Esophagus squamous epithelium (tissue), 4 donors: Measurements from ENCODE around the gene UBE2R2.

Experiments used
- POLR2A ChIP-seq, 4 donors: fragments of 450-650 bp; IDR thresholded peaks; one replicate each; pipeline ENCODE4 v1.6.1; 2017; ENCODE audit warnings: antibody characterized with exemption in 4 of 4, mild to moderate bottlenecking in 4 of 4, moderate library complexity in 3 of 4
- TF ChIP-seq, protein P1 (sequence below), 6 experiments: fragments of 450-650 bp in 4 of 6; fragments of 200-600 bp in 2 of 6; sonication (generic) in 2 of 6; IDR thresholded peaks; one replicate each; pipeline ENCODE4 v1.5.1; 2016 to 2019; ENCODE audit warnings: antibody characterized with exemption in 6 of 6, mild to moderate bottlenecking in 4 of 6, moderate library complexity in 4 of 6

DNA sequence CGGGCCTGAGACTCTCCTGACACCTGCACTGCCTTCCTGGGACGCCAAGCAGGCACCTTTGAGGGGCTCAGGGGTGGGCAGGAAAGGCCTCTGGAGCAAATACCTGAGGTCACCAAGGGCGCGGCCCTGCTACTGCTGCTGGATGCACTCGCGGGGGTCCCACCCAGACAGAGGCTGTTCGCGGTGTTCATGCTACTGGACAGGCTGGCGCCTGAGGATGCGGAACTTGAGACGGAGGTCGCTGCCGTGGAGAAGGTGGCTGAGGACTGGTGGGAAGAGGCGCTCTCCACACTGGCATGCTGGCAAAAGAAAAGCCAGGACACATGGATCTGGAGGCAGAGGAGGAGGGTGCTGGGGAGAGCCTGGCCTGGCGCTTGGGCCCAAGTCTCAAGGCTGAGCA lies 110.7 kb downstream of the UBE2R2 start:
- TF ChIP-seq, protein P1, sequence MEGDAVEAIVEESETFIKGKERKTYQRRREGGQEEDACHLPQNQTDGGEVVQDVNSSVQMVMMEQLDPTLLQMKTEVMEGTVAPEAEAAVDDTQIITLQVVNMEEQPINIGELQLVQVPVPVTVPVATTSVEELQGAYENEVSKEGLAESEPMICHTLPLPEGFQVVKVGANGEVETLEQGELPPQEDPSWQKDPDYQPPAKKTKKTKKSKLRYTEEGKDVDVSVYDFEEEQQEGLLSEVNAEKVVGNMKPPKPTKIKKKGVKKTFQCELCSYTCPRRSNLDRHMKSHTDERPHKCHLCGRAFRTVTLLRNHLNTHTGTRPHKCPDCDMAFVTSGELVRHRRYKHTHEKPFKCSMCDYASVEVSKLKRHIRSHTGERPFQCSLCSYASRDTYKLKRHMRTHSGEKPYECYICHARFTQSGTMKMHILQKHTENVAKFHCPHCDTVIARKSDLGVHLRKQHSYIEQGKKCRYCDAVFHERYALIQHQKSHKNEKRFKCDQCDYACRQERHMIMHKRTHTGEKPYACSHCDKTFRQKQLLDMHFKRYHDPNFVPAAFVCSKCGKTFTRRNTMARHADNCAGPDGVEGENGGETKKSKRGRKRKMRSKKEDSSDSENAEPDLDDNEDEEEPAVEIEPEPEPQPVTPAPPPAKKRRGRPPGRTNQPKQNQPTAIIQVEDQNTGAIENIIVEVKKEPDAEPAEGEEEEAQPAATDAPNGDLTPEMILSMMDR (IDR thresholded peaks at IDR 0.05): no peak
- TF ChIP-seq POLR2A (IDR thresholded peaks at IDR 0.05): no peak
